Dendritic cell treated with granulocyte-macrophage colony-stimulating factor and Interleukin-4, amounts not matched to agents 40 ng/mL and 50 ng/mL, for 4 days (primary cell): ENCODE measurements around the gene ADGRA1.

ENCODE experiments used
- H3K27ac Mint-ChIP-seq: one replicate; pipeline ENCODE4 v1.8.0; 2022; ENCODE audit warnings: mild to moderate bottlenecking, mixed read lengths
- H3K27me3 Mint-ChIP-seq: one replicate; pipeline ENCODE4 v1.8.0; 2022; ENCODE audit warnings: mild to moderate bottlenecking, mixed read lengths
- H3K36me3 Mint-ChIP-seq: one replicate; pipeline ENCODE4 v1.8.0; 2022; ENCODE audit warnings: low read depth, mixed read lengths
- H3K4me1 Mint-ChIP-seq: one replicate; pipeline ENCODE4 v1.8.0; 2022; ENCODE audit warnings: low read depth, mixed read lengths
- H3K4me3 Mint-ChIP-seq: one replicate; pipeline ENCODE4 v1.8.0; 2022; ENCODE audit warnings: mild to moderate bottlenecking, moderate library complexity, mixed read lengths
- H3K9me3 Mint-ChIP-seq: one replicate; pipeline ENCODE4 v1.8.0; 2022; ENCODE audit warnings: mixed read lengths
- intact Hi-C: fragments of 100-400 bp; cut with micrococcal nuclease; formaldehyde crosslinking; loops from one replicate; pipeline ENCODE4 v1.15.0; 2022

Gene ADGRA1

DNA sequence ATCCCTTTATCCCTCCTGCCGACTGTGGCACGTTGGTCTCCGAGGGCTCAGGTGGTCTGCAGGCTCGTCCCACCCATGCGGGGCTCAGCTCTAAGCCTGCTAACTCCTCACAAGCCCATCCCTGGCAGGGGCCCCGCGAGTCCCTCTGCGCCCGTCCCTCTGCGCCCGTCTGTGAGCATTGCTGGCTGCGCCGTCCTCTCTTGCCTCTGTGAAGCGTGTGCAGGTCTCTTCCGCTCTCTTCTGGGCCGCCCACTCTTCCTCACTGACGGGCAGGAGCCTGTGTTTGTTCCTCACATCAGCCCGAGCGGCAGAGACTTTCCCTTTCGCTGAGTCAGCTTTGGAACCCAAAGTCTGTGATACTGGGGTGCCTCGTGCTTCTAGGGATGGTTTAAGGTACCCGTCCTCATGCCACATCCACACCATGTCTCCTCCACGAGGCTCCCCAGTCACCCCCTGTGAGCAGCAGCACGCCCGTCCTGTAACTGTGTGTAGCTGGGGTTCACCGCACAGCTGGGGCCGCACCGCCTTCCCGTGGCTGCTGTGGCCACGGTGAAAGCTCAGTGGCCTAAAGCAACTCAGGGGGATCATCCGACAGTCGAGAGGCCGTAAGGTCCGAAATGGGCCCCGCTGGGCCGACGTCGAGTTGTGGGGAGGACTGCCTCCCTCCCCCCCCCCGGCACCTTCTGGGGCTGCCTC lies 35.5 kb downstream of the ADGRA1 start:
- intact Hi-C loops: no loop called here
- Mint-ChIP-seq H3K4me1 (peaks cover 10% of the 10 kb centered on the region), H3K4me3 (no peak overlapping the region), H3K36me3 (no peaks in the 10 kb centered on the region), H3K9me3 (peaks cover 11% of the 10 kb centered on the region), H3K27ac (no peak overlapping the region), H3K27me3 (peaks cover 32% of the 10 kb centered on the region)

DNA sequence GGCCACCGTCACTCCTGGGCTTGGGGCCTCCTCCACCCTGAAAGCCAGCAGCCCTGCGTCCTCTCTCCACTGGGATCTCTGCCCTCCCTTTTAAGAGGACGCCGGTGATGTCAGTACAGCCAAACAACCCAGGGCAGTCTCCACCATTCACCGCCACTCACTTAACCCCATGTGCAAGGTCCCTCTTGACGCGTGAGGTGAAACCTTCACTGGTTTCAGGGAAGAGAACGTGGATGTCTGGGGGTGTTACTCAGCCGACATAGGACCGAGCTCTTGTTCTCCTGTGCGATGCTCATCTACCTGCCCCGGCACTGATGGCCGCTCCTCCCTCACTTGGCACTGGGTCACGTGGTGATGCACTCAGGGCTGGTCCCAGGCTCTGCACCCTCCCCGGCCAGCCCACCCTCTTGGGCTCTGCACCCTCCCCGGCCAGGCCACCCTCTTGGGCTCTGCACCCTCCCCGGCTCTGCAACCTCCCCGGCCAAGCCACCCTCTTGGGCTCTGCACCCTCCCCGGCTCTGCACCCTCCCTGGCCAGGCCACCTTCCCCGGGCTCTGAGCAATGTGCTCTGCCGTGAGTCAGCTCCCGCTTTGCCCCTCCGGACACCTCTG lies 36.1 kb downstream of the ADGRA1 start:
- peaks cover 5% of the 10 kb centered on the region for H3K9me3 Mint-ChIP-seq
- intact Hi-C loops: loop anchor here (1.0 to 2.0 kb wide), 2 partner anchors 184 to 219 kb away; no protein-coding TSS in a partner anchor
- peaks cover 32% of the 10 kb centered on the region for H3K27me3 Mint-ChIP-seq
- no peak overlapping the region for H3K4me3 Mint-ChIP-seq
- H3K4me1 Mint-ChIP-seq: peaks cover 10% of the 10 kb centered on the region
- H3K27ac Mint-ChIP-seq: no peak overlapping the region
- no peaks in the 10 kb centered on the region for H3K36me3 Mint-ChIP-seq

DNA sequence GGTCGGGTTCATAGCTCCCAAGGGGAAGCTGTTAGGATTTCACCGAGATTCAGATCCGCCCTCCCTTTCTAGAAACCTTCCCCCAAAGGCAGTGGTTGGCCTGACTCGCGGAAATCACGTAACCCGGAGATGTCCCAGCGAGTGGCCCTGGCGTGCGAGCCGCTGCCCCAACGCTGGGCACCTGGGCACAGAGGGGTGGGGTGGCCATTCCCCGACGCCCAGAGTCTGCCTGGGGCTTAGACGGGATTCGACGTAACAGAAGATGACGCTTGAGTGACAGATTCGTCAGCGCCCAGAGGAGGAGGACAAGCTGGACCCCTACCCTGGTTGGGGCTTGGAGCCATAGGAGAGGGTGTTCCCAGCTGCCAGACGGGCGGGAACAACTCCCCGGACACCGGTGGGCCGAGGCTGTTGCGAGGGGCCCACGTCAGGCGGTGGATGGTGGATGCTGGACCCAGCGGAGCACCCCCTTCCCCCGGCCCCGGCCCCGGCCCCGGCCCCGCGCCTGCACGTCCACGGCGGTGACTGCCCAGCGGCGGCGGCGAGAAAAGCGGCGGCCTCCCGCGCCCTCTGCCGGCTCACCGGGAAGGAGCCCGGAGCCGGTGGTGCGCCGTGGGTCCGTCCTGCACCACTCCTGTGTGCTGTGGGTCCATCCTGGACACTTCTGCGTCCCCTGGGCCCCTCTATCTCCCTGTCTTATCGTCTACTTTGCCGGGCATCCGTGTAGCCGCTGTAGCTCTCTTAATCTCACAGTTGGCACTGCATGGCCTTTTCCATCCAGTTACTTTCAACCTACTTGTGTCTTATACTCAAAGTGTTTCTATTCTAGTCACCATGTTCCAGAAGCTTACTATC lies 36.9 kb downstream of the ADGRA1 start:
- Mint-ChIP-seq H3K9me3 (no peaks in the 10 kb centered on the region), H3K36me3 (no peaks in the 10 kb centered on the region), H3K27me3 (peaks cover 33% of the 10 kb centered on the region), H3K4me1 (peaks cover 10% of the 10 kb centered on the region), H3K4me3 (no peak overlapping the region), H3K27ac (no peak overlapping the region)
- intact Hi-C loops: loop anchor here (1.0 to 2.0 kb wide), 2 partner anchors 184 to 220 kb away; no protein-coding TSS in a partner anchor

DNA sequence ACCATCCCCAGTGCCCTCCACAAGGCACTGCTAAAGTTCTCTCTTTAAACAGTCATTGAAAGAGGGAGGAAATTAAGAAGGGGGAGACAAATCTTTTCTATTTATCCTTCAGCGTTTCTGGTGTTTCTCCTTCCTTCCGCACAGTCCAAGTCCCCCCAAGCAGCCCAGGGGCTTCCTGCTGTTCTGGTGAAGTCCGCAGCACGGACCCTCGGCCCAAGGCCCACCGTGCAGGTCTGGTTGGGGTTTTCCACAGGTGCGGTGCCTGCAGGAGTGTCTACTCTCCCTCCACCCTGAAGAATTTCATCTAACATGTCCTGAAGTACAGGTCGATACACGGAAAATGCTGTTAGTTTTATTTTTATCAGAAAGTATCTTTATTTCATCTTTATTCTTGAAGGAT lies 38.2 kb downstream of the ADGRA1 start:
- H3K27ac Mint-ChIP-seq: no peak overlapping the region
- no peaks in the 10 kb centered on the region for H3K36me3 Mint-ChIP-seq
- no peaks in the 10 kb centered on the region for H3K9me3 Mint-ChIP-seq
- no peak overlapping the region for H3K4me3 Mint-ChIP-seq
- H3K27me3 Mint-ChIP-seq: peaks cover 34% of the 10 kb centered on the region
- H3K4me1 Mint-ChIP-seq: peaks cover 10% of the 10 kb centered on the region
- intact Hi-C loops: loop anchor here (2.0 kb wide), 1 partner anchor 221 kb away; no protein-coding TSS in a partner anchor

DNA sequence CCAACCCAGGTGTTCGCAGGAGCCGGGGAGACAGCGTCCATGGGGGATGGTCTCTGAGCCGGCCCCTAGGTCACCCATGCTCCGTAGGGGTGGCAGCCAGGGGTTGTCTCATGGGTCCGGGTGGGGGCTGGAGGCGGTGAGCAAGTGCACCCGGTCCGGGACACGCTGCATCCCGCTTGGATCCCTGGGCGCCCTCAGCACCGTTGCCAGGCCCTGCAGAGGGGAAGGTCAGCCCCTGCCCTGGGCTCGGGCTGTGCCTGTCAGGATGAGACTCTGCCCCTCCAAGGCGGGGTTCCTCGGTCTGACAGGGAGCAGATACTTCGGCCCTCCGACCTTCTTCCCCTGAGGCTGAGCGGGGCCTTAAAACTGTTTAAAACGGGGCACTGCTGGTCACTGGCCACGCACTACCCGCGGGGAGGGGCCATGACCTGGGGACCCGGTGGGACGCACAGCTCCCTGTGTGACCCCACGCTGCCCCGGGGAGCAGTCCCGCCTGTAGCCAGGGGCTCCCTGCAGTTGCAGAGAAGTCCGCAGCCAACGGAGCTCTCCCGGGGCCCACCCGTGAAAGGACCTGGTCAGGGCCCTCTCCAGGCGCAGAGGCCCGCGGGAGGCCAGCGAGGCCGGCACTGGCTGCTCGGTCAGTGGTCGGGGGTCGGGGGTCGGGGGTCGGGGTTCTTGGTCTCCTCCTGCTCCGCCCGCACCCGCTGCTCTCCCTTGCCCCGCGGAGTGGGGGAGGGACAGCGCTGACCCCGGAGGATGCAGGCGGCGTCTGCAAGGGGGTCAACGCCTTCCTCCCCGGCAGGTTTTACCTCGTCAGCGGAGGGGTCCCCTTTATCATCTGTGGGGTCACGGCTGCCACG lies 38.9 kb downstream of the ADGRA1 start:
- Mint-ChIP-seq H3K36me3 (no peaks in the 10 kb centered on the region), H3K4me1 (peaks cover 10% of the 10 kb centered on the region), H3K9me3 (no peaks in the 10 kb centered on the region), H3K27me3 (peaks cover 34% of the 10 kb centered on the region), H3K4me3 (no peak overlapping the region), H3K27ac (no peak overlapping the region)
- intact Hi-C loops: no loop called here

DNA sequence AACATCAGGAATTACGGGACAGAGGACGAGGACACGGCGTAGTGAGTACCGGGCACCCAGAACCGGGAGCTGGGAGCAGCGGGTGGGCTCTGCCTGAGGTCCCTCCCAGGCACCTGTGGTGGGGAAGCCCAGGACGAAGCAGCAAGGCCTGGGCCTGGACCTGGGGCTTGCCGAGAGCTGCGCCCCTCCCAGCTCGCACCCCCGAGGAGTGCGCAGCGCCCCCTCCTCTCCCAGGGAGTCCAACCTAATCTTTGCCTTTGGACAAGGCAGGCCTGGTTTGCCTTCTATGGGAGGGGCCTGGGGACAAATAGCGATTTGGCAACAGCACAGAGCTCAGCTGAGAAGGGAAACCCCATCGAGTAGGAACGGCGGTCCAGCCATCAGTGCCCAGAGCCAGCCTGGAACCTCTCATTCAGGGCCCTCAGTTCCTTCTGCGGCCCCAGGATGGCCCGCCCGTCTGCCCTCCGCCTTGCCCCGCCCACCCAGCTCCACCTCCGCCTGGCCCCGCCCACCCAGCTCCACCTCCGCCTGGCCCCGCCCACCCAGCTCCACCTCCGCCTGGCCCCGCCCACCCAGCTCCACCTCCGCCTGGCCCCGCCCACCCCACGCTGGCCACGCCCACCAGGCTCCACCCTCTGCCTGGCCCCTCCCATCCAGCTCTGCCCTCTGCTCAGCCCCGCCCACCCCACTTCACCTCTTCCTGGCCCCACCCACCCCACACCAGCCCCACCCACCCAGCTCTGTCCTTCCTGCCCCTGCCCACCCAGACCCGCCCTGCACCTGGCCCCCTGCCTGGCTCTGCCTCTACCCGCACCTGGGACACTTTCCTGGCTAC lies 39.8 kb downstream of the ADGRA1 start:
- Mint-ChIP-seq H3K27ac (no peak overlapping the region), H3K4me3 (no peak overlapping the region), H3K27me3 (peaks cover 33% of the 10 kb centered on the region), H3K36me3 (no peaks in the 10 kb centered on the region), H3K4me1 (peaks cover 9% of the 10 kb centered on the region), H3K9me3 (no peaks in the 10 kb centered on the region)
- intact Hi-C loops: no loop called here

DNA sequence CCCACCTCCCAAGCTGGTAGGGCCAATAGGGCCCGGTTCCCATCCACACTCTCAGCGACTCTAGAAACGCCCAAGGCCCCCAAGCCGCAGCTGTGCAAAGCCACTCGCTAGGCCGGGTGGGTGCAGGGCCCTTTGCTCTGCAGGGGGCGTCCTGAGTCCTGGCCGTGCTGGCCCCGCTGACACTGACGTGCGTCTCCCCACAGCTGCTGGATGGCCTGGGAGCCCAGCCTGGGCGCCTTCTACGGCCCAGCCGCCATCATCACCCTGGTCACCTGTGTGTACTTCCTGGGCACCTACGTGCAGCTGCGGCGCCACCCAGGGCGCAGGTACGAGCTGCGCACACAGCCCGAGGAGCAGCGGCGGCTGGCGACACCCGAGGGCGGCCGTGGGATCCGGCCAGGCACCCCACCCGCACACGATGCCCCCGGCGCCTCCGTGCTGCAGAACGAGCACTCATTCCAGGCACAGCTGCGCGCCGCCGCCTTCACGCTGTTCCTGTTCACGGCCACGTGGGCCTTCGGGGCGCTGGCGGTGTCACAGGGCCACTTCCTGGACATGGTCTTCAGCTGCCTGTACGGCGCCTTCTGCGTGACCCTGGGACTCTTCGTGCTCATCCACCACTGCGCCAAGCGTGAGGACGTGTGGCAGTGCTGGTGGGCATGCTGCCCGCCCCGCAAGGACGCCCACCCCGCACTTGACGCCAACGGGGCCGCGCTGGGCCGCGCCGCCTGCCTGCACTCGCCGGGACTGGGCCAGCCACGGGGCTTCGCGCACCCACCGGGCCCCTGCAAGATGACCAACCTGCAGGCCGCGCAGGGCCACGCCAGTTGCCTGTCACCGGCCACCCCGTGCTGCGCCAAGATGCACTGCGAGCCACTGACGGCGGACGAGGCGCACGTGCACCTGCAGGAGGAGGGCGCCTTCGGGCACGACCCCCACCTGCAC lies 40.7 kb downstream of the ADGRA1 start:
- Mint-ChIP-seq H3K4me3 (no peak overlapping the region), H3K27ac (no peak overlapping the region), H3K4me1 (peaks cover under 1% of the 10 kb centered on the region), H3K9me3 (no peaks in the 10 kb centered on the region), H3K36me3 (no peaks in the 10 kb centered on the region), H3K27me3 (peaks cover 24% of the 10 kb centered on the region)
- intact Hi-C loops: no loop called here

DNA sequence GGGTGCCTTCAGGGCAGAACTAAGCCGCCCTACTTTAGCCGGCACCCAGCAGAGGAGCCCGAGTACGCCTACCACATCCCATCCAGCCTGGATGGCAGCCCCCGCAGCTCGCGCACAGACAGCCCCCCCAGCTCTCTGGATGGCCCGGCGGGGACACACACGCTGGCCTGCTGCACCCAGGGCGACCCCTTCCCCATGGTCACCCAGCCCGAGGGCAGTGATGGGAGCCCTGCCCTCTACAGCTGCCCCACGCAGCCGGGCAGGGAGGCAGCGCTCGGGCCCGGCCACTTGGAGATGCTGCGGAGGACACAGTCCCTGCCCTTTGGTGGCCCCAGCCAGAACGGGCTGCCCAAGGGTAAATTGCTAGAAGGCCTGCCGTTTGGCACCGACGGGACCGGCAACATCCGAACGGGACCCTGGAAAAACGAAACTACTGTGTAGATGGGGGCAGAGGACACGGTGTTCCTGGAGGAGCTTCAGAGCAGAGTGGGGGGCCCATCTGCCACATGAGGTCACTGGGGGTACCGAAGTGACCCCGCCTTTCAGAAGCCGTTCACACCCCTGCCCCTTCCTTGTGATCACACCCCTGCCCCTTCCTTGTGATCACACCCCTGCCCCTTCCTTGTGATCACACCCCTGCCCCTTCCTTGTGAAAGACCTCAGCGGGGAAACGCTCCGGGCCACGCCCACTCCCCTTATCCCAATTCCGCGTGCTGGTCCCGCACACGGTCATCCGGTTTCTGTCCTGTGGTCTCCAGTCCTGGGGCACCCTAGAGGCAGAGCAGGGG lies 41.5 kb downstream of the ADGRA1 start:
- Mint-ChIP-seq H3K36me3 (no peaks in the 10 kb centered on the region), H3K4me3 (no peak overlapping the region), H3K4me1 (no peaks in the 10 kb centered on the region), H3K27me3 (peaks cover 16% of the 10 kb centered on the region), H3K9me3 (no peaks in the 10 kb centered on the region), H3K27ac (no peak overlapping the region)
- intact Hi-C loops: no loop called here

DNA sequence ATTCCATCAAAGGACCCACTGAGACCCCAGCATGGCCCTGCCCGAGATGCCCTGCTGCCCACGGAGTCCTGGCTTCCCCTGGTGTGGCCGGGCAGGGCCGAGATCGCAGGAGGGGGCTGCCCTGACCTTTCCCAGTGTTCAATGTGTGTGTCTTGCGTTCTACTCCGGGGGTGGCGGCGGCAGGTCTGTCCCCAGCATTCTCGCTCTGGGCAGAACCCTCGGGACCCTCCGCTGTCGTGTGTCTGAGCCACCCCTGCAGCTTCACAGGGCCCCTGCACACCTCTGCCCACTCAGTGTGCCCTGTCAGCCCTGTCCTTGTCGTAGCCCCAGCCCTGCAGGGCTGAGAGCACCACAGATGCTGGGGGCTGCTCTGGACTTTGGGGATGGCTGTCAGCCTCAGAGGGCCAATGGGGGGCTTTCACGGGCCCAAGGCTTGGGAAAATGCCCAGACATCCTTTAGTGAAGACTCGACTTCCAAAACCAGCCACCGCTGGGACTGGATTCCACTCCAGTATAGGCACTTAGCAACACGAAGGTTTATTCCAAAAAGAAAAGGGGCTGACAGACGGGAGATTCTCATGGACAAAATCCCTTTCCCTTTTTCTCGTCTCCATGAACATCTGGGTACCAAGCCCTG lies 42.3 kb downstream of the ADGRA1 start:
- Mint-ChIP-seq H3K4me3 (no peak overlapping the region), H3K27me3 (peaks cover 11% of the 10 kb centered on the region), H3K36me3 (no peaks in the 10 kb centered on the region), H3K9me3 (no peaks in the 10 kb centered on the region), H3K27ac (no peak overlapping the region), H3K4me1 (no peaks in the 10 kb centered on the region)
- intact Hi-C loops: no loop called here

DNA sequence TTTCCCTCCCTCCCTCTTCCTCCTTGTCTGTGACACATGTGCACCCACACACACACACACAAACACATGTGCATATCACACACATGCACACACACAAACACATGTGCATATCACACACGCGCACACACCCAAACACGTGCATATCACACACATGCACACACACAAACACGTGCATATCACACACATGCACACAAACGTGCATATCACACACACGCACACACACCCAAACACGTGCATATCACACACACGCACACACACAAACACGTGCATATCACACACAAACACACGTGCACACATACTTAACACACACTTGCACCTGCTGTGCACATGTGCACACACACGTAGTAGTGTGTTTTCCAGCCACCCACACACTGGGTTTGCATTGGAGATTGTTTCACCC lies 42.9 kb downstream of the ADGRA1 start:
- intact Hi-C loops: no loop called here
- no peak overlapping the region for H3K4me3 Mint-ChIP-seq
- no peaks in the 10 kb centered on the region for H3K4me1 Mint-ChIP-seq
- H3K9me3 Mint-ChIP-seq: no peaks in the 10 kb centered on the region
- no peaks in the 10 kb centered on the region for H3K36me3 Mint-ChIP-seq
- H3K27ac Mint-ChIP-seq: no peak overlapping the region
- peaks cover 7% of the 10 kb centered on the region for H3K27me3 Mint-ChIP-seq

DNA sequence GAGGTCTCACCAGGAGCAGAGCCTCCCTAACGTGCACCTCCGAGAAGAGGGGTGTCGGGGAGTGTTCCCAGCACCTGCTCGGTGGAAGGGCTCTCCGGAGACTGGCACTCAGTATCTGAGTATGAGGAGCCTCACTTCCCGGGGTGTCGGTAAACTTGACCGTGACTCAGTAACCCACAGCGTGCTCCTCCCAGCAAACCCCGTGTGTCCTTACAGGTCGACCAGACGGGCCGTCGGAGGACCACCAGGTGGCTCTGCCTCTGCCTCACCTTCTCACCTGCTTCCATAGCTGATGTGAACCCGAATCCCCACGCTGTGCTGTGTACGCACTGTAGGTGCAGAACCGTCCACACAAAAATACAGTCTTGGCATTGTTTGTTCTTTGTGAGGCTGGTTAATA lies 43.3 kb downstream of the ADGRA1 start:
- no peaks in the 10 kb centered on the region for H3K9me3 Mint-ChIP-seq
- H3K27me3 Mint-ChIP-seq: peaks cover 4% of the 10 kb centered on the region
- H3K27ac Mint-ChIP-seq: no peak overlapping the region
- no peaks in the 10 kb centered on the region for H3K36me3 Mint-ChIP-seq
- H3K4me1 Mint-ChIP-seq: no peaks in the 10 kb centered on the region
- intact Hi-C loops: no loop called here
- H3K4me3 Mint-ChIP-seq: no peak overlapping the region
